GM21528 (cell line): Measurements from ENCODE around the gene SYT8.

Experiments used
- ATAC-seq: cut with Tn5 transposase; IDR thresholded peaks from one replicate; pipeline ENCODE4 v1.9.1; 2021; ENCODE audit warnings: mild to moderate bottlenecking, moderate library complexity; ENCODE audit not compliant: unreplicated experiment, low FRiP score

Gene SYT8

GRCh38 chr11:1817000-1817399 is 17.8 kb upstream of the SYT8 start:
- ATAC-seq, result no peak

- no peak for ATAC-seq
Measured at GRCh38 chr11:1817511-1817910, 17.3 kb upstream of the SYT8 start.

DNA sequence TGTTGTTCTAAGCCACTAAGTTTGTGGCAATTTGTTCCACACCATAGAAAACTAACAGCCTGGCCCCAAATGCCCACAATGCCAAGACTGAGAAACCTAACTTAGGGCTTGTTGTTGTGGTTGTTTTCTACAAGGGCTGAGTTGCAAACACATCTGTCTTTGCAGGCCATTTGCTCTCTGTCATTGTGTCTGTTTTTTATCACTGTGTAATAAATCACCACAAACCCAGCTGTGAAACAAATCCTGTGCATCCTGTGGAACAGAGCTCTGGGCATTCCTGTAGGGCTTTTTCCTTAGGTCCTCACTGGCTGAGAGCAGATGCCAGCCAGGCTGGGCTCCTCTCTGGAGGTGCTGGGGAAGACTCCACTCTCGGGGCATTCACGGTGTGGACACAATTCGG is 15.7 kb upstream of the SYT8 start:
- no peak for ATAC-seq

DNA sequence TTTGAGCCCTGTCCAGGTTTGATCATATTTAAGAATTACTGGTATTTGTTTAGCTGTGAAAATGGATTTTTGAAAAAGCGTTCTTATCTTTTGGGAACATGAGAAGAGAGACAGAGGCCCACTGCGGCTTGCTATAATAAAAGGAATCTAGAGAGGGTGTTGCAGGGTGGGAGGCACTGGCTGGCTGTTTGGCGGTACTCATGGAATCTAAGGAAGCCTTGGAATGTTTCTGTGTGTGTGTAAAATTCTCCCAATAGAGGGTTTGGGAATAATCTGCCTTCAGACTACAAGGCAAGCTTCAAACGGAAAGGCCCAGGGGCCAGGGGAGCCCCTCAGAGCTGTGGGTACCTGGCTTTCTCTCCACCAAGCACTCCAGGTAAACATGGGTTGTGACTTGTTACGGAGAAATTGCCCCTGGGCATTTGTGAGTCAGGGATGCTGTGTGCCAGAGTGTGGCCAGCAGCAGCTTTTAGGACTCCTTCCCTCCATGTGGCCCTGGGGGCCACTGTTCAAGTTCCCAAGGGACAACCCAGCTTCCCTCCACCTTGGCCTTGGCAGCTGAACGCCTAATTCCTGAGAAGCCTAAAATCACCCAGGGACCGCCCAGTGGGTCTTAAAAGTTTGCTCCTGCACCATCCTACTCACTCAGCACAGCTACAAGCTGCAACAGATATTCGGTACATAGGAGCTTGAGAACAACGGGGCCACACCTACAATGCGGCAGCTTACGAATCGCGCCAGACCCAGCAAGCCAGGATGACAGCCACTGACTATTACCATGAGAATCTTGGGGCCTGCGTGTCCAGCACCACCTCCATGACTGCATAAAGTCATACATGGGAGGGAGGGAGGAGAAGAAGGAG is 14.1 kb upstream of the SYT8 start:
- no peak for ATAC-seq

- no peak for ATAC-seq
Measured at GRCh38 chr11:1821562-1821961, 13.2 kb upstream of the SYT8 start.

DNA sequence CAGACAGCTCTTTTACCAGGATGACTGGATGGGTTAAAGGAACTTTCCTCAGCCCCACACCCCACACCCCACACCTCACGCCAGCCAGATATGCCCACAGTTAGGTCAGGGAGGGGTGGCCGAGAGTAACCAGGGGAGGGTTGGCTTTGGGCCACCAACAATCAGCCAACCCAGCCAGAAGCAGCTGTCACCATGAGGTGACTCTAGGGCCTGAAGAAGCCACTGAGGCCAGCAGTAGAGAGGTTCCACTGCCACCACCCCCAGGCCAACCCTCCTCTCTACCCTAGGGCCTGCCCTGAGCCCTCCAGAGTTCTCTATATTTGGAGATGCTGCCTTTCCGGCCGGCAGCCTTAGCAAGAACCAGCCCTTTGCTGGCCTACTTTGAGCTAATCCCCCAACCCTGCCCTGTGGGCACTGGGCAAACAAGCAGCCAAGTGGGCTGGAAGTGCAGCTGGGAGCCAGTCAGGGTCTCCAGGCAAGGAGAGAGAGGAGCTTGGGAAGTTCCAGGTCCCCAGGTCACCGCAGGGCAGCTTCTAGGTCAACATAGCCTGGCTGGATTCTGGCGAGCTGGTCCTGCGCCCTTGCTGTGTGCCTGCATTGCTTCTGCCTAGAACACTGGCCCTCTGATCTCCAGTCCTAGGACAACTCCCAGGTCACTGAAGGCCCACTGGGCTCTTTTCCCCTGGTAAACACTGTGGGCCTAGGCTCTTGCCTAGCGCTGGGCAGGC is 12.0 kb upstream of the SYT8 start:
- ATAC-seq, result no peak

- no peak for ATAC-seq
Measured at GRCh38 chr11:1823376-1824220, 11.2 kb upstream of the SYT8 start.

DNA sequence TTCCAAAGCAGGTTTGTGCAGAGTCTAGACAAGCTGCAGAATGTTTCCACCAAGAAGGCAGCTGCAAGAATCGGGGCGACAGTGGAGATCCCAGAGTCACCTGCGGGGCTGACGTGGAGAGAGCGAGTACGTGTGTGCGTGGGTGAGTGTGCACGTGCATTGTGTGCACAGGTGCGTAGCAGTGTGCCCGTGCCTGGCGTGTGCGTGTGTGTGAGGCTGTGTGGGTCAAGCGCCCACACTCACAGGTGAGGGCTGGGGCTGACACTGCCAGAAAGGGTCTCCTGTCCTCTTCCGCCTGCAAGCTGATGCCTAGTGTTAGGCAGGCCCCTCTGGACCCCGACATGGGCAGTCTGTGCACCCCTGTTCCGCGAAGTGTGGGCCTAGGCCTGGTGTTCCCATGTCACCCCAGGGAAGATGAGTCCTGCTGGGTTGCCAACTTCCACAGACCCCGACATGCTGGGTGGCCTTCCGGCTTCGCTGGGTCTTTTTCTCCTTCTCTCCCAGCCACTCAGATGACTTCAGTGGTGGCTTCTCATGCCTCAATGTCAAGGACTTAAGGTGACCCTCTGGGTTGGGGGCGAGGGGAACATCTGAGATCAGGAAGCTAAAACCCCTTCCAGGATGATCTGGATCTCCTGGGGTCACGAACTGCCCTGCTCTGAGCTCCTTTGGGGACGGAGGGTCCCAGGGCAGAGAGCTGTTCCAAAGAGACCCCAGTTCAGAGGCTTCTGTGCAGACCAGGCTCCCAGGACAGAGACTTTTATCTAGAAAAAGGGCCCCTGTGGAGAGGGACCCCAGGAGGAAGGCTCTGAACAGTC is 10.4 kb upstream of the SYT8 start:
- ATAC-seq, result no peak

GRCh38 chr11:1825039-1825740 is 9.6 kb upstream of the SYT8 start:
- ATAC-seq, result no peak

DNA sequence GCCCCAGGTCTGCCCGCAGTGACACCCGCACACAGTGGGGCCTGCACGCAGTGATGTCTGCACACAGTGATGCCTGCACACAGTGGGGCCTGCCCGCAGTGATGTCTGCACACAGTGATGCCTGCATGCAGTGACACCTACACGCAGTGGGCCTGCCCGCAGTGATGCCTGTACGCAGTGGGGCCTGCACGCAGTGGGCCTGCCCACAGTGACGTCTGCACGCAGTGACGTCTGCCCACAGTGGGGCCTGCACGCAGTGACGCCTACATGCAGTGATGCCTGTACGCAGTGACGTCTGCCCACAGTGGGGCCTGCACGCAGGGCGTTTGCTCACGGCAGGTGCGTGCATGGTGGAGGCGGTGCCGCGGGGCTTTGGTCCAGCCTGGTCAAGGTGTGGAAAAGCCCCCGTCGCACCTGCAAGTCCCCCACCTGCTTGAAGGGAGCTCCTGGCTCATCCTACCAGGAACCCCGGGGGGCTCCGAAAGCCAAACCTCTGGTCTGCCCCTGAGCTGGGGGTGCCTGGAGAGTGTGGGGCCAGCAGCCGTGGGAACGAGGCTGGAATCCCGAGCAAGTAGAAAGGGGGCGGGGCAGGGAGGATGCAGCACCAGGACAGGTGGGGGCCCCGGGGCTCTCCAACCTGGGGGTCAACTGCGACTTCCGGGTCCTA is 8.9 kb upstream of the SYT8 start:
- no peak for ATAC-seq

- no peak for ATAC-seq
Measured at GRCh38 chr11:1826552-1827094, 8.2 kb upstream of the SYT8 start.

DNA sequence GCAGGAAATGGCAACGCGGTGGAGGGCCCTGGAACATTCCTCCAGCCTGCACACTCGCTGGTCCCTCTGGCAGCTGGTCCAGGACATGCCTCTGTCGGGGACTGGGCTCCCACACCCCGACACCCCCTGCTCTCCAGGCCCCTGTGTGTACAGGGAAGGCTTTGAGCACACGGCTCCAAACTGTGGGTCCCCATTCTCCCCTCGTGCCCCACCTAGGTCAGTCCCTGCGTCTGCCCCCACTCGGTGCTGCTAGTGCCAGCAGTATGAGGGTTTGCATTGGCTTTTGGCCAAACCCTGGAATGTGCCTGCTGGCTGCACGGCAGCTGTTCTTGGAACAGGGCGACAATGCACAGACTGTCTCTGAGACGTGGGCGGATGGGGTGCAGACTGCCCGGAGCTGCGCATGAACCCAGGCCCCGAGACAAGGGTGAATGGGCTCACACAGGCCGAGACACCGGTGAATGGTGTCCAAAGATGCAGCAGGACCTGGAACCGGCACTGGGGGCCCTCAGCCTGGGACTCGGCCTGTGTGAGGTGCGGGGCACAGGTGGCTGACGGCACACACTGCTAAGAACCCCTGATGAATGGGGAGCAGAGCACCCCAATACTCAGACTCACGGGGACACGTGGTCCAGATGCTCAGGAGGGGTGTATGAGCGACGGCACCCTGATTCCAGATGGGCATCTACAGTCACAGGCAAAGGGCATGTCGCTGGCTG is 7.5 kb upstream of the SYT8 start:
- ATAC-seq, result no peak

DNA sequence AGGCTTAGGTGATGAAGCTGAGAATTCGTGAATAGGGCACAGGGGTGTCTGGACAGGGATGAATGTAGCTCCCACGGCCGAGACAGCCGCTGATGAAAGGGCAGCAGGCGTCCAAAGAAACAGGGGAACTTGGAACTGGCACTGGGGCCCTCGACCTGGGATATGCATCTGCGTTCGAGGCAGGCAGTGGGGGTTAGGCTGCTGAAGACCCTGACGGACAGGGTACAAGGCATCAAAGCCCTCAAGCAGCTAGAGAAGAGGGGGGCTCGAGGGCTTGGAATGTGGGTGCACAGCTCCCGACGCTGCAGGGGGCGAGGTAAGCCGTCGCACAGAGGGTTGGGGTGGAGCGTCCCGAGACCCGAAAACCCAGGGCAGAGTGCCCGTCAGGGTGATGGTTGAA is 6.9 kb upstream of the SYT8 start:
- no peak for ATAC-seq

DNA sequence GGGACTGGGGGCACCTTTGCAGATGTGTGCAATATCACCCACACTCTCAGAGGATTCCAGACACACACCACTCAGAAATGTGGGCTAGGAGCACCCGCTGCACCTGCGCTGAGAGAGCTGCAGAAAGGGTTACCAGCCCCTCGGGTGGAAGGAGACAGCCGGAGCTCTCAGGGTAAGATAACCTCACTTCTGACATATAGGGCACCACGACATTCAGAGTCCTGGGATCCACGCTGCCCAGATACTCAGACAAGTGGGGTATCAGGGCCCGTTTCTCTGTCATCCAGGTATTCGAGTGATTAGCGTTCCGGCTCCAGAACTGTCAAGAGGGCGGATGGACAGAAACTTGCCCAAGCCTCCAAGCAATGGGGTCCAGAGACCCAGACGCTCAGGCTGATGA is 6.2 kb upstream of the SYT8 start:
- ATAC-seq, result no peak

DNA sequence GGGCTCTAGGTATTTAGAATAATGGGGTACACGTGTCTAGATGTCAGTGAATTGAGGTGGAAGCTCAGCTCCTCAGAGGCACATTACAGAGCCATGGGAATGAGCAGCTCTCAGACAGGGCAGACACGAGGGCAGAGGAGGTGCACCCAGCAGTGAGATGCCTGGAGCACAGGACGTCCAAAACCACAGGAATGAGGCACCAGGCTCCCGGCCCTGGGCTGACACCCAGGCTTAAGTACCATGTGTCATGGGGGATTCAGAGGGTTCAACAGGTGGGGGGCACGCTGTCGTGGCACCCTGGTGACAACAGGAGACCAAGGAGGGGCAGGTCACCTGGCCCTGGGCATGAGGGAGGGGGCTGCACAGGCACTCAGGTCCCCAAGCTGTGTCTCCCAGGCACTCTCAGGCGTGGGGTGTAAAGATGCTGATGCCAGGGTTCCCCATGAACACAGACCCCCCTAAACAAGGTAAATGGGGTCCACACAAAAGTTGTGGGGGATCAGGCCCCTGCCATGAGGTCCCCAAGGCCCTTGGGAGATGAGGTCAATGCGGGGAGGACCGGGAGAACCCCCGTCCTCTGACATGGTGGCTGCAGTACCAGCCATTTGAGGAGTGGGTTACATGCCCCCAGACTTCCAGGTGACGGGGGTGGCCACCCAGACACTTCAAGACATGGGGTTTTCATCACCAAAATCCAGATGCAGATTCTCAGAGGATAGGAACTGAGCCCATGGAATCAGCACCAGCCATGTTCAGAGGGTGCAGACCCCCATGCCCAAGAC is 5.6 kb upstream of the SYT8 start:
- ATAC-seq, result no peak

DNA sequence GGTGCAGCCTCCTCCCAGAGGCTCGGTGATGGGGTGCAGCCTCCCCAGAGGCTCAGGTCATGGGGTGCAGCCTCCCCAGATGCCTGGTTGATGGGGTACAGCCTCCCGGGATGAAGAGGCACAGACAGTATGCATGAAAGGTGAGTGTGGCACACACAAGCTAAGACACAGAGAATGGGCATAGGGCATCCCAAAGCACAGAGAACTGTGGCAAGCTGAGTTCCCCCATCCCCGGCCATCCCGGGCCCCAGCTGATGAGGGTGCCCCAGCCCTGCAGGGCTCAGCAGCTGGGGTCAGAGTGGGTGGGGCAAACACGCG is 4.8 kb upstream of the SYT8 start:
- ATAC-seq, result no peak

GRCh38 chr11:1830322-1831223 is 4.2 kb upstream of the SYT8 start:
- no peak for ATAC-seq
